Epidermal melanocyte (primary cell): Measurements from ENCODE around the gene CDT1.

ENCODE experiments used
- DNase-seq: peaks from one replicate; pipeline ENCODE4 v3.0.0; 2011; ENCODE audit warnings: low spot score; ENCODE audit not compliant: insufficient read length

Gene CDT1

GRCh38 chr16:88835818-88836217 is 32.2 kb downstream of the CDT1 start:
- DNase-seq, result no peak

GRCh38 chr16:88836791-88837190 is 33.2 kb downstream of the CDT1 start:
- no peak for DNase-seq

- DNase-seq, result no peak
These were observed 34.2 kb downstream of the CDT1 start for GRCh38 chr16:88837806-88838205.

GRCh38 chr16:88838566-88838965 is 35.0 kb downstream of the CDT1 start:
- DNase-seq, result no peak

GRCh38 chr16:88839026-88839529 is 35.5 kb downstream of the CDT1 start:
- no peak for DNase-seq

GRCh38 chr16:88839745-88840599 is 36.4 kb downstream of the CDT1 start:
- DNase-seq, result no peak

- DNase-seq, result no peak
These were observed 37.1 kb downstream of the CDT1 start for GRCh38 chr16:88840600-88841215.

- no peak for DNase-seq
These were observed 38.1 kb downstream of the CDT1 start for GRCh38 chr16:88841521-88842307.

GRCh38 chr16:88842308-88842756 is 38.7 kb downstream of the CDT1 start:
- no peak for DNase-seq

GRCh38 chr16:88842806-88843205 is 39.2 kb downstream of the CDT1 start:
- no peak for DNase-seq

GRCh38 chr16:88843256-88843655 is 39.7 kb downstream of the CDT1 start:
- no peak for DNase-seq

- no peak for DNase-seq
These were observed 40.9 kb downstream of the CDT1 start for GRCh38 chr16:88844419-88845036.

- no peak for DNase-seq
These were observed 42.5 kb downstream of the CDT1 start for GRCh38 chr16:88846088-88846487.

GRCh38 chr16:88847654-88848053 is 44.1 kb downstream of the CDT1 start:
- DNase-seq, result no peak

GRCh38 chr16:88848557-88848956 is 45.0 kb downstream of the CDT1 start:
- no peak for DNase-seq

- no peak for DNase-seq
These were observed 47.1 kb downstream of the CDT1 start for GRCh38 chr16:88850531-88851199.

- DNase-seq, result no peak
These were observed 48.0 kb downstream of the CDT1 start for GRCh38 chr16:88851616-88852015.

GRCh38 chr16:88853325-88853941 is 49.8 kb downstream of the CDT1 start:
- DNase-seq, result no peak

GRCh38 chr16:88854306-88855111 is 50.9 kb downstream of the CDT1 start:
- no peak for DNase-seq

GRCh38 chr16:88855176-88855575 is 51.6 kb downstream of the CDT1 start:
- DNase-seq, result no peak
